ENCODE results near the gene TNFSF9. TPM values are rescaled to one million over a fixed set of nuclear protein-coding genes. Genes with fewer than 3 reads are reported as not detected.
"Not testable (repeated sequence)": the region's sequence is repeated elsewhere in the genome, so short reads cannot be mapped to it uniquely, and the experiment has no call there.

TNFSF9 gene
- total RNA-seq, 3 donors from 2014 or later (not counting 1 experiment from before 2014, with no cell fraction given), result 3.3 to 6.0 (median 5.6) TPM

DNA sequence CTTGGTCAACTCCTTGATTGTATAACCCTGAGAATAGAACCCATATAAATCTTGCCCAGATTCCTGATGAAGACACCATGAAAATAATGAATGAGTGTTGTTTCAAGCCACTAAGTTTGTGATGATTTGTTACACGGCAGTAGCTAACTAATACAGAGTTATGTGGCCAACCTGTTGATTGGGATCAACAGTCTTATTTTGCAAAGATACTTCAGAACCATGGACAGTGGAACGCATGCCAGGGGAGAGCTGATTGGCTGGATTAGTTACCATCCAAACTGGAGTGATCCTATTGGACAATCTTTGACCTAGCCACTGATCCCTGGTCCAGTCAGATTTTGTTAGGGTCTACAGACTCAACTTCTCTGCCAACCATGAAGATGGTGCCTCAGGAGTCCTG, 33.6 kb downstream of the TNFSF9 start:
- Mint-ChIP-seq H3K4me3 (no peak overlapping the region), H3K9me3 (peaks cover 0 to 2% of the 10 kb centered on the region in 2 donors), H3K27ac (no peak overlapping the region), H3K4me1 (no peaks in the 10 kb centered on the region), H3K36me3 (no peaks in the 10 kb centered on the region), H3K27me3 (ENCODE audit: low read depth in 2 of 2) (peaks cover 0 to 27% of the 10 kb centered on the region in 2 donors)
- Histone ChIP-seq H3K27me3 (ENCODE audit: control insufficient read depth, insufficient read depth, low read length) (no peaks in the 10 kb centered on the region), H3K27ac (ENCODE audit: low read length) (no peak overlapping the region), H3K9me3 (ENCODE audit: control insufficient read depth, insufficient read depth, low read length) (no peaks in the 10 kb centered on the region), H3K4me3 (ENCODE audit: low read length) (no peak overlapping the region), H3K4me1 (ENCODE audit: control insufficient read depth, insufficient read depth, low read length) (no peaks in the 10 kb centered on the region), H3K36me3 (ENCODE audit: control insufficient read depth, insufficient read depth, low read length) (no peaks in the 10 kb centered on the region)
- intact Hi-C loops (cut with micrococcal nuclease), result no loop called here
- DNase-seq (peak in 1 of 2 donors; percentile 46), ATAC-seq (peak in 1 of 3 donors; percentile 57)
- WGBS (ENCODE audit: insufficient coverage), result 69% methylated on average over 2 of the region's 2 CpGs
- TF ChIP-seq, protein P1, sequence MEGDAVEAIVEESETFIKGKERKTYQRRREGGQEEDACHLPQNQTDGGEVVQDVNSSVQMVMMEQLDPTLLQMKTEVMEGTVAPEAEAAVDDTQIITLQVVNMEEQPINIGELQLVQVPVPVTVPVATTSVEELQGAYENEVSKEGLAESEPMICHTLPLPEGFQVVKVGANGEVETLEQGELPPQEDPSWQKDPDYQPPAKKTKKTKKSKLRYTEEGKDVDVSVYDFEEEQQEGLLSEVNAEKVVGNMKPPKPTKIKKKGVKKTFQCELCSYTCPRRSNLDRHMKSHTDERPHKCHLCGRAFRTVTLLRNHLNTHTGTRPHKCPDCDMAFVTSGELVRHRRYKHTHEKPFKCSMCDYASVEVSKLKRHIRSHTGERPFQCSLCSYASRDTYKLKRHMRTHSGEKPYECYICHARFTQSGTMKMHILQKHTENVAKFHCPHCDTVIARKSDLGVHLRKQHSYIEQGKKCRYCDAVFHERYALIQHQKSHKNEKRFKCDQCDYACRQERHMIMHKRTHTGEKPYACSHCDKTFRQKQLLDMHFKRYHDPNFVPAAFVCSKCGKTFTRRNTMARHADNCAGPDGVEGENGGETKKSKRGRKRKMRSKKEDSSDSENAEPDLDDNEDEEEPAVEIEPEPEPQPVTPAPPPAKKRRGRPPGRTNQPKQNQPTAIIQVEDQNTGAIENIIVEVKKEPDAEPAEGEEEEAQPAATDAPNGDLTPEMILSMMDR (IDR thresholded peaks at IDR 0.05), result no peak

DNA sequence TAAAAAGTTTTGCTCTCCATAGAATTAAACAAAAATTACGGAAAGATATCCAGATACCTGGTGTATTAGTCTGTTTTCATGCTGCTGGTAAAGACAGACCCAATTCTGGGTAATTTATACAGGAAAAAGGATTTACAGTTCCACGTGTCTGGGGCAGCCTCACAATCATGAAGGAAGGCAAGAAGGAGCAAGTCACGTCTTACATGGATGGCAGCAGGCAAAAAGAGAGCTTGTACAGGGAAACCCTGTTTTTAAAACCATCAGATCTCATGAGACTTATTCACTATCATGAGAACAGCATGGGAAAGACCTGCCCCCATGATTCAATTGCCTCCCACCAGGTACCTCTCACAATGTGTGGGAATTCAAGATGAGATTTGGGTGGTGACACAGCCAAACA, 35.9 kb downstream of the TNFSF9 start:
- intact Hi-C loops (cut with micrococcal nuclease); H3K27ac Mint-ChIP-seq; DNase-seq; H3K27me3 ChIP-seq (ENCODE audit: control insufficient read depth, insufficient read depth, low read length); H3K36me3 Mint-ChIP-seq; H3K4me1 ChIP-seq (ENCODE audit: control insufficient read depth, insufficient read depth, low read length); H3K27ac ChIP-seq (ENCODE audit: low read length); H3K4me1 Mint-ChIP-seq; H3K4me3 ChIP-seq (ENCODE audit: low read length); H3K36me3 ChIP-seq (ENCODE audit: control insufficient read depth, insufficient read depth, low read length); H3K4me3 Mint-ChIP-seq; H3K9me3 Mint-ChIP-seq; ATAC-seq; H3K9me3 ChIP-seq (ENCODE audit: control insufficient read depth, insufficient read depth, low read length): not testable (repeated sequence)
- WGBS (ENCODE audit: insufficient coverage), result 77% methylated on average over 3 of the region's 3 CpGs
- H3K27me3 Mint-ChIP-seq (ENCODE audit: low read depth in 2 of 2), result peaks cover 11 to 44% of the 10 kb centered on the region in 2 donors

DNA sequence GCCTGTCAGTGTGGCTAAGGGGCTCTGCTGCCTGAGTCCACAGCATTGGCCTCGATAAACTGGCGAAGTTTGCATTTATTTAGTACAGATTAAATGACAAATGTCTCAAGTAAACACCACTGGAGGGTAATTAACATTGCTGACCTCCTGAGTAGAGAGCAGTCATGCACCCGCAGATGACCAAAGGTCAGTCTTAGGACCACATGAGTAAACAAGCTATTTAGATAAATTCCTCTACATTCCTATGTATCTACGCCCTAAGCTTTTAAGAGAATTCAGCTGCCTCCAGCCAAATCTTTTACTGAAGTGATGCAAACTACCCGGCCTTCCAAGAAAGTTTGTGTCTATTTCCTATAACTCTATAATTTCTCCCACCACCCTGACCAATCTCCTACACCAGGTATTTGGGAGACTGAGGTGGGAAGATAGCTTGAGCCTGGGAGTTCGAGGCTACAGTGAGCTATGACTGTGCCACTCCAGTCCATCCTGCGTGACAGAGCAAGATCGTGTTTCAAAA, 37.2 kb downstream of the TNFSF9 start:
- WGBS (ENCODE audit: insufficient coverage), result 92% methylated on average over 7 of the region's 8 CpGs
- intact Hi-C loops (cut with micrococcal nuclease), result no loop called here

DNA sequence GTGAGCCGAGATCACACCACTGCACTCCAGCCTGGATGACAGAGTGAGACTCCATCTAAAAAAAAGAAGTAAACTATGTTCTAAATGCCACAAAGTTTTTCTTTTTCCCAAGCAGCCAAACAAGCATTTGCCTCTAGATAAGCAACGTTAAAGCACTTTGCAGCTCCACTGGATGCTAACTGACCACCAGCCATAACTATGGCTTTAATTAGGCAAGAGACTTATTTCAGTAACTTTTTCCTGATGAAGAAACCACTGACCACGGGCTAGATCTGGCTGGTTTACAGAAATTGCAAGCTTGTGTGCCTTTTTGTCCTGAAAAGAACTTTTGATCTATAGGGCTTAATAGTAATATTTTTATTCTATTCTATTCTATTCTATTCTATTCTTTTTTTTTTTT, 38.0 kb downstream of the TNFSF9 start:
- Mint-ChIP-seq H3K4me3 (no peak overlapping the region), H3K4me1 (no peaks in the 10 kb centered on the region), H3K27ac (no peak overlapping the region), H3K9me3 (peaks cover 2% of the 10 kb centered on the region in 2 donors), H3K36me3 (peaks cover 4% of the 10 kb centered on the region), H3K27me3 (ENCODE audit: low read depth in 2 of 2) (peaks cover 14 to 39% of the 10 kb centered on the region in 2 donors)
- H3K27ac ChIP-seq (ENCODE audit: low read length), result no peak overlapping the region
- no peaks in the 10 kb centered on the region for H3K4me1 ChIP-seq (ENCODE audit: control insufficient read depth, insufficient read depth, low read length)
- intact Hi-C loops (cut with micrococcal nuclease), result no loop called here
- H3K4me3 ChIP-seq (ENCODE audit: low read length), result no peak overlapping the region
- TF ChIP-seq, protein P1 (IDR thresholded peaks at IDR 0.05), result no peak
- 44% methylated on average over 3 of the region's 3 CpGs for WGBS (ENCODE audit: insufficient coverage)
- no peaks in the 10 kb centered on the region for H3K36me3 ChIP-seq (ENCODE audit: control insufficient read depth, insufficient read depth, low read length)
- H3K27me3 ChIP-seq (ENCODE audit: control insufficient read depth, insufficient read depth, low read length), result peaks cover 8% of the 10 kb centered on the region
- no peak for DNase-seq
- no peaks in the 10 kb centered on the region for H3K9me3 ChIP-seq (ENCODE audit: control insufficient read depth, insufficient read depth, low read length)
- ATAC-seq, result no peak

More for the DNA sequence above, 37.2 kb downstream of the TNFSF9 start:
- Histone ChIP-seq H3K27ac (ENCODE audit: low read length) (no peak overlapping the region), H3K4me3 (ENCODE audit: low read length) (no peak overlapping the region), H3K9me3 (ENCODE audit: control insufficient read depth, insufficient read depth, low read length) (no peaks in the 10 kb centered on the region), H3K4me1 (ENCODE audit: control insufficient read depth, insufficient read depth, low read length) (no peaks in the 10 kb centered on the region), H3K36me3 (ENCODE audit: control insufficient read depth, insufficient read depth, low read length) (no peaks in the 10 kb centered on the region), H3K27me3 (ENCODE audit: control insufficient read depth, insufficient read depth, low read length) (peaks cover 8% of the 10 kb centered on the region)
- DNase-seq (no peak), ATAC-seq (no peak)
- H3K4me3 Mint-ChIP-seq, result no peak overlapping the region
- H3K4me1 Mint-ChIP-seq, result no peaks in the 10 kb centered on the region
- peaks cover 14 to 44% of the 10 kb centered on the region in 2 donors for H3K27me3 Mint-ChIP-seq (ENCODE audit: low read depth in 2 of 2)
- H3K27ac Mint-ChIP-seq, result no peak overlapping the region
- peaks cover 2% of the 10 kb centered on the region in 2 donors for H3K9me3 Mint-ChIP-seq
- peaks cover 4% of the 10 kb centered on the region for H3K36me3 Mint-ChIP-seq
- TF ChIP-seq, protein P1 (IDR thresholded peaks at IDR 0.05), result no peak
